GM19035 (cell line): ENCODE measurements around the gene KLHL36.

Source experiments
- ATAC-seq: cut with Tn5 transposase; IDR thresholded peaks from one replicate; pipeline ENCODE4 v1.9.1; 2021; ENCODE audit not compliant: unreplicated experiment

Gene KLHL36

GRCh38 chr16:84641643-84642358 lies 6.5 kb upstream of the KLHL36 start:
- no peak for ATAC-seq

- no peak for ATAC-seq
These were observed 5.1 kb upstream of the KLHL36 start for GRCh38 chr16:84643180-84643583.

GRCh38 chr16:84643674-84644073 lies 4.6 kb upstream of the KLHL36 start:
- no peak for ATAC-seq

GRCh38 chr16:84648595-84649510 lies 542 bp downstream of the KLHL36 start:
- ATAC-seq, result peak; percentile 58

GRCh38 chr16:84649511-84649861 lies 1.2 kb downstream of the KLHL36 start:
- no peak for ATAC-seq

- ATAC-seq, result no peak
These were observed 2.0 kb downstream of the KLHL36 start for GRCh38 chr16:84650062-84650991.

- no peak for ATAC-seq
These were observed 4.3 kb downstream of the KLHL36 start for GRCh38 chr16:84652566-84652965.

- no peak for ATAC-seq
These were observed 5.9 kb downstream of the KLHL36 start for GRCh38 chr16:84654238-84654637.

- ATAC-seq, result no peak
These were observed 6.7 kb downstream of the KLHL36 start for GRCh38 chr16:84654998-84655397.

GRCh38 chr16:84656649-84657048 lies 8.3 kb downstream of the KLHL36 start:
- ATAC-seq, result no peak

GRCh38 chr16:84657229-84657837 lies 9.0 kb downstream of the KLHL36 start:
- ATAC-seq, result no peak

GRCh38 chr16:84658690-84659089 lies 10.4 kb downstream of the KLHL36 start:
- no peak for ATAC-seq

GRCh38 chr16:84659656-84660300 lies 11.5 kb downstream of the KLHL36 start:
- ATAC-seq, result no peak

GRCh38 chr16:84660973-84661372 lies 12.7 kb downstream of the KLHL36 start:
- ATAC-seq, result no peak

- ATAC-seq, result no peak
These were observed 13.2 kb downstream of the KLHL36 start for GRCh38 chr16:84661418-84662060.

- ATAC-seq, result no peak
These were observed 14.2 kb downstream of the KLHL36 start for GRCh38 chr16:84662471-84662870.

- ATAC-seq, result peak; percentile 82
These were observed 15.3 kb downstream of the KLHL36 start for GRCh38 chr16:84663433-84664101.

- ATAC-seq, result no peak
These were observed 17.0 kb downstream of the KLHL36 start for GRCh38 chr16:84665359-84665758.

GRCh38 chr16:84665843-84666242 lies 17.5 kb downstream of the KLHL36 start:
- ATAC-seq, result no peak
